Liver (tissue), 9 donors: ENCODE results near the gene MFRP. TPM values are rescaled to one million over a fixed set of nuclear protein-coding genes. Genes with fewer than 3 reads are reported as not detected.

Source experiments
- DNase-seq: peaks from one replicate; pipeline ENCODE4 v3.0.0-alpha.2; 2017; ENCODE audit warnings: low spot score
- H3K27ac ChIP-seq, 2 donors: one replicate each; pipeline ENCODE4 v1.7.0; 2013; ENCODE audit warnings: inconsistent platforms in 2 of 2, low read length in 2 of 2, control low read depth in 1 of 2, low read depth in 1 of 2, mild to moderate bottlenecking in 1 of 2
- H3K27me3 ChIP-seq, 4 donors: one replicate each; pipeline versions ENCODE4 v1.6.1 to v1.7.0; 2013; ENCODE audit warnings: low read length in 3 of 4, inconsistent platforms in 1 of 4, mild to moderate bottlenecking in 1 of 4, moderate library complexity in 1 of 4; ENCODE audit not compliant: control insufficient read depth in 4 of 4, insufficient read depth in 4 of 4
- H3K36me3 ChIP-seq, 4 donors: one replicate each; pipeline versions ENCODE4 v1.6.1 to v1.7.0; 2013; ENCODE audit warnings: low read length in 3 of 4, mild to moderate bottlenecking in 3 of 4, low read depth in 1 of 4, moderate library complexity in 1 of 4; ENCODE audit not compliant: control insufficient read depth in 4 of 4, insufficient read depth in 3 of 4
- H3K4me1 ChIP-seq, 4 donors: one replicate each; pipeline versions ENCODE4 v1.6.1 to v1.7.0; 2013; ENCODE audit warnings: low read length in 3 of 4, mild to moderate bottlenecking in 3 of 4, moderate library complexity in 1 of 4; ENCODE audit not compliant: control insufficient read depth in 4 of 4, insufficient read depth in 4 of 4
- H3K4me3 ChIP-seq, 3 donors: one replicate each; pipeline versions ENCODE4 v1.6.1 to v1.7.0; 2013; ENCODE audit warnings: low read length in 3 of 3, control low read depth in 1 of 3, low read depth in 1 of 3, mild to moderate bottlenecking in 1 of 3
- H3K9ac ChIP-seq, 2 donors: one replicate each; pipeline ENCODE4 v1.7.0; 2013; ENCODE audit warnings: low read length in 2 of 2, mild to moderate bottlenecking in 2 of 2, moderate library complexity in 2 of 2, control low read depth in 1 of 2, low read depth in 1 of 2
- H3K9me3 ChIP-seq, 4 donors: one replicate each; pipeline versions ENCODE4 v1.6.1 to v1.7.0; 2013; ENCODE audit warnings: low read length in 3 of 4; ENCODE audit not compliant: control insufficient read depth in 4 of 4
- EGR1 ChIP-seq, 2 donors: IDR thresholded peaks; 2 replicates each; pipeline ENCODE4 v1.6.1; 2016 to 2018; ENCODE audit warnings: antibody characterized with exemption in 2 of 2, low read depth in 2 of 2
- FOXA1 ChIP-seq: IDR thresholded peaks from 2 replicates; pipeline ENCODE4 v1.6.1; 2016; ENCODE audit warnings: antibody characterized with exemption
- FOXA2 ChIP-seq: IDR thresholded peaks from 2 replicates; pipeline ENCODE4 v1.6.1; 2016; ENCODE audit warnings: antibody characterized with exemption
- GABPA ChIP-seq, 2 donors: IDR thresholded peaks in 1 of 2; conservative IDR thresholded peaks in 1 of 2; 2 replicates each; pipeline ENCODE4 v1.6.1; 2016; ENCODE audit warnings: antibody characterized with exemption in 2 of 2, mild to moderate bottlenecking in 1 of 2, moderate library complexity in 1 of 2
- HNF4A ChIP-seq, 2 donors: conservative IDR thresholded peaks; 2 replicates each; pipeline ENCODE4 v1.6.1; 2016; ENCODE audit warnings: antibody characterized with exemption in 2 of 2, mild to moderate bottlenecking in 2 of 2
- HNF4G ChIP-seq: IDR thresholded peaks from 2 replicates; pipeline ENCODE4 v1.6.1; 2016; ENCODE audit warnings: antibody characterized with exemption
- JUND ChIP-seq, 2 donors: IDR thresholded peaks; 2 replicates each; pipeline ENCODE4 v1.6.1; 2016; ENCODE audit warnings: antibody characterized with exemption in 2 of 2
- NR2F2 ChIP-seq: IDR thresholded peaks from 2 replicates; pipeline ENCODE4 v1.6.1; 2016; ENCODE audit warnings: antibody characterized with exemption
- RAD21 ChIP-seq, 2 donors: IDR thresholded peaks; 2 replicates each; pipeline ENCODE4 v1.6.1; 2016; ENCODE audit warnings: antibody characterized with exemption in 2 of 2, mild to moderate bottlenecking in 2 of 2
- RXRA ChIP-seq, 2 donors: IDR thresholded peaks; 2 replicates each; pipeline ENCODE4 v1.6.1; 2017 to 2018; ENCODE audit warnings: antibody characterized with exemption in 2 of 2, mild to moderate bottlenecking in 1 of 2
- SP1 ChIP-seq: IDR thresholded peaks from 2 replicates; pipeline ENCODE4 v1.6.1; 2018; ENCODE audit warnings: antibody characterized with exemption, mild to moderate bottlenecking
- TAF1 ChIP-seq: conservative IDR thresholded peaks from 2 replicates; pipeline ENCODE4 v1.6.1; 2016; ENCODE audit warnings: antibody characterized with exemption, mild to moderate bottlenecking
- YY1 ChIP-seq: IDR thresholded peaks from 2 replicates; pipeline ENCODE4 v1.6.1; 2016; ENCODE audit warnings: antibody characterized with exemption, mild to moderate bottlenecking
- WGBS: extraction: QIAGEN DNeasy Blood & Tissue Kit; methylation state at CpG from one replicate; pipeline ENCODE4 v1.1.7; 2013; 5-methylcytosine and 5-hydroxymethylcytosine counted together
- polyA plus RNA-seq, 2 donors: library from polyadenylated mRNA; stranded (reverse) in 1 of 2; unstranded in 1 of 2; fragments of 200-250 nt in 1 of 2; fragments of >200 nt in 1 of 2; fragmentation: Nextera tagmentation in 1 of 2; extraction: Ambion mirVana in 1 of 2; gene quantifications; one replicate each; pipeline versions ENCODE4 v1.2.1 to v1.2.3, GENCODE V29; 2013 to 2015
- total RNA-seq, 2 donors: library from RNA; depleted of rRNA; stranded (reverse); fragments of >200 nt; gene quantifications; one replicate each; pipeline ENCODE4 v1.2.3, GENCODE V29; 2014
- TF ChIP-seq, protein P1 (sequence below): IDR thresholded peaks from 2 replicates; pipeline ENCODE4 v1.6.1; 2016; ENCODE audit warnings: antibody characterized with exemption
- TF ChIP-seq, protein P2 (sequence below): fragments of 150-350 bp; IDR thresholded peaks from 2 replicates; pipeline ENCODE4 v1.5.1; 2017; ENCODE audit warnings: improper control_type of control experiment, low read depth, low read length; ENCODE audit not compliant: missing input control
- TF ChIP-seq, protein P3 (sequence below): IDR thresholded peaks from 2 replicates; pipeline ENCODE4 v1.6.1; 2016; ENCODE audit warnings: antibody characterized with exemption
- TF ChIP-seq, protein P4 (sequence below): IDR thresholded peaks from 2 replicates; pipeline ENCODE4 v1.6.1; 2016; ENCODE audit warnings: antibody characterized with exemption
- donor health status: healthy.
- donor health status: healthy.
- donor health status: healthy.
- donor health status: healthy.
- donor health status: healthy.

MFRP gene
- total and polyA plus RNA-seq, 4 donors = not detected

DNA sequence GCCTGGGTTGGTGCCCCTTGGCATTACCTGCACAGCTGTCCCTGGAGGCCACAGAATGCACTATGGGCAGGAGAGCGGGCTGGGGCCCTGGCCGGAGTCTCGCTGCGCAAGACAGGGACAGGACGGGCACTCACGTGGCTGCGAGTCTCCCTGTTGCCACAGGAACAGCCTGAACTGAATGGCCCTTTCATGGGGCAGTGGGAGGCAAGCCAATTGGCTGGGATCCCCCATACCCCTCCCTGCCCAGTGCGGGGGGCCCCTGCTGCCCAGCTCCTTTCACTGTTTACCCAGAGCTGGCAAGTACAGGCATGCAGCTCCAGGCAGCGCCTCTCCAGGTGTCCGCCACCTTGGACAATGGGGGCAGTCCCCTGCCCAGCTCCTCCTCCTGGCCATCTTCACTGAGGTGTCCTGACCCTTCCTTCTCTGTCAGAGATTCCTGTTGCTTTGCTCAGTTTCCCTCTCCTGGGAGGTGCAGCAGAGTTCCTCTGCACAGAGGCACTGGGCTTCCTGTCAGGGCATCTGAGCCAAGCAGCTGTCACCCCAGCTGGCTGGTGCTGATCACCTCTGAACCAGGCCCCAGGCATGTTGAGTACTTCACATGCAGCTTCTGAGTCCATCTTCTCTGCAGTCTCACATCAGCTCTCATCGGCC lies 29.8 kb upstream of the MFRP start:
- peak overlapping the region in 1 of 2 donors; percentile 51 for H3K27ac ChIP-seq
- H3K27me3 ChIP-seq = no peaks in the 10 kb centered on the region
- WGBS = 36% methylated on average over 11 of the region's 11 CpGs
- no peaks in the 10 kb centered on the region for H3K9me3 ChIP-seq
- no peaks in the 10 kb centered on the region for H3K36me3 ChIP-seq
- H3K4me3 ChIP-seq = no peak overlapping the region
- no peak for DNase-seq
- TF ChIP-seq HNF4G = no peak
- TF ChIP-seq, protein P1, sequence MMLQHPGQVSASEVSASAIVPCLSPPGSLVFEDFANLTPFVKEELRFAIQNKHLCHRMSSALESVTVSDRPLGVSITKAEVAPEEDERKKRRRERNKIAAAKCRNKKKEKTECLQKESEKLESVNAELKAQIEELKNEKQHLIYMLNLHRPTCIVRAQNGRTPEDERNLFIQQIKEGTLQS = no peak
- peak; percentile 13 for TF ChIP-seq SP1
- no peak for TF ChIP-seq FOXA2
- peak; percentile 3 to 13 for TF ChIP-seq RXRA (IDR thresholded peaks at IDR 0.05)
- TF ChIP-seq TAF1 = no peak
- no peak overlapping the region for H3K9ac ChIP-seq
- H3K4me1 ChIP-seq = peaks cover 14 to 45% (median 28%) of the 10 kb centered on the region in 4 donors

DNA sequence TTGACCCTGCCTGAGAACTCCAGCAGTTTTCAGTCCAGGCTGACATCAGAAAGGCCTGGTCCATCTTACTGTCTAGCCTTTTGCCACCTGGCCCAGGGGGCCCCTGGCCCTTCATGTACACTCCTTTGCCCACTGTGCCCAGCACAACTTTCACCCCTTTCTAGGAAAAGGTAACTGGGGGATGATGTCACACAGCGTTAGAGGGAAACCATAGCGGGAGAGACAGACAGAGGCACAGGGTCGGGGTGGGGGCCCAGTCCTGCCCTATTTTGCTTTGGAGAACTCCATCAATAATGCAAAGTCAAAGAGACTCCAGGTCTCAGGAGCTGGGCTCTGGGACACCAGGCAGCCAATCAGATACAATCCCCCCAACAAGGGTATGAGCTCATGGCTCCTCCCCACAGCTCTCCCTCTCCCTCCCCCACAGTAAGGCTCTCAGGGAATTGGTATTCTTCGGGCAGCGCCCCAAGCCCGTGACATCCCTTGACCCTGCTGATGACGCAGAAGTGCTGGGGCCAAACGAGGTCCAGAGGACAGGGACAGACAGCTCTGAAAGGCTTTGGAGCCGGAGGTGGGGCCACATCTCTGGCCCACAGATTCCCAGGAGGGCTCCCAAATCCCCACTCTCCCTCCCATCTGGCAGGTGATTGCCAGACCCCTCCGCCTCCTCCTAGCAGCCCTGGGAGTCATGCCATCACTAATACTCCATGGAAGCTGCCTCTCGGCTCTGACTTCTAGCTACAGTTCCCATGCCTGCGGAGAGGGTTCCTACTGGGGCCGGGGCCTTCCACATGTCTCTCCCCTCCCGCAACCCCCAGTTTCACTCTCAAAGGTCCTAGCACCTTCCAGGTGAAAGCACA lies 29.1 kb upstream of the MFRP start:
- Histone ChIP-seq H3K9me3 (no peaks in the 10 kb centered on the region), H3K4me1 (peaks cover 16 to 47% (median 33%) of the 10 kb centered on the region in 4 donors), H3K9ac (no peak overlapping the region), H3K27ac (peak overlapping the region; percentile 4 to 51), H3K36me3 (no peaks in the 10 kb centered on the region), H3K4me3 (no peak overlapping the region), H3K27me3 (no peaks in the 10 kb centered on the region)
- no peak for DNase-seq
- TF ChIP-seq NR2F2 (peak; percentile 79), TAF1 (no peak), JUND (IDR thresholded peaks at IDR 0.05) (no peak), RXRA (IDR thresholded peaks at IDR 0.05) (peak; percentile 23 to 38)
- WGBS = 52% methylated on average over 14 of the region's 14 CpGs

DNA sequence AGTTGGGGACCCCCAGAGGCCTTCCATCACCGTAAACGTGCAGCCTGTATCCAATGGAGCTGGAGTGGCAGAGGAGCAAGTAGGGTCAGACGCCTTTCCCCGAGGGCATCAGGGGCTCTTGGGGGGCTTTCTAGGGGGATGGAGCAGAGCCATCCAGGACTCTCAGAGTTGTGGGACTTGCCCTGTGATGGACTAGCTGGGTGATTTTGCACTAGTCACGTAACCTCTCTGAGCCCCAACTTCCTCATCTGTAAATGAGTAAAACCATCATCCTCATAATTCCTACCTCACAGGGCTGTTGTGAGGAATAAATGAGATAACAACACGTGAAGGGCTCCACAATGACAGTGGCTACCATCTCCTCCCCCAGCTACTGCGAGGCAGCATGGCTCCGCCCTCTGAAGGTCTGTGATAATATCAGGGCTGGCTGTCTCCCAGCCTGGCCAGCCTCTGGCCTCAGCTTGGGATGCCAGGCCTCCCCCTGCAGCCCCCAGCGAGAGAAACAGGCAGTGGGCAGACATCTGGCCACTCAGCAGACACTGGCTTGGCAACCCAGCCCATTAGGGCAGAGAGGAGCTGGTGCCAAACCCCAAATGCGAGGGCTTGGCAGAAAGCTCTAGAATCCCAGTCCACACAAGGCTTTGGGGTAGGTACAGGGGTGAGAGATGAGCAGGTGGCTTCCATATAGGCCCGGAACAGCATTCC lies 28.3 kb upstream of the MFRP start:
- Histone ChIP-seq H3K4me1 (peaks cover 14 to 53% (median 37%) of the 10 kb centered on the region in 4 donors), H3K27ac (peak overlapping the region; percentile 4 to 16), H3K27me3 (no peaks in the 10 kb centered on the region), H3K4me3 (no peak overlapping the region), H3K36me3 (no peaks in the 10 kb centered on the region), H3K9me3 (no peaks in the 10 kb centered on the region), H3K9ac (no peak overlapping the region)
- WGBS = 47% methylated on average over 11 of the region's 11 CpGs
- DNase-seq = no peak
- TF ChIP-seq HNF4G = no peak
- no peak for TF ChIP-seq FOXA1
- TF ChIP-seq EGR1 (IDR thresholded peaks at IDR 0.05; ENCODE audit: low read depth in 2 of 2) = no peak
- TF ChIP-seq HNF4A (conservative IDR thresholded peaks at IDR 0.05) = no peak
- no peak for TF ChIP-seq JUND (IDR thresholded peaks at IDR 0.05)
- no peak for TF ChIP-seq NR2F2
- TF ChIP-seq, protein P2, sequence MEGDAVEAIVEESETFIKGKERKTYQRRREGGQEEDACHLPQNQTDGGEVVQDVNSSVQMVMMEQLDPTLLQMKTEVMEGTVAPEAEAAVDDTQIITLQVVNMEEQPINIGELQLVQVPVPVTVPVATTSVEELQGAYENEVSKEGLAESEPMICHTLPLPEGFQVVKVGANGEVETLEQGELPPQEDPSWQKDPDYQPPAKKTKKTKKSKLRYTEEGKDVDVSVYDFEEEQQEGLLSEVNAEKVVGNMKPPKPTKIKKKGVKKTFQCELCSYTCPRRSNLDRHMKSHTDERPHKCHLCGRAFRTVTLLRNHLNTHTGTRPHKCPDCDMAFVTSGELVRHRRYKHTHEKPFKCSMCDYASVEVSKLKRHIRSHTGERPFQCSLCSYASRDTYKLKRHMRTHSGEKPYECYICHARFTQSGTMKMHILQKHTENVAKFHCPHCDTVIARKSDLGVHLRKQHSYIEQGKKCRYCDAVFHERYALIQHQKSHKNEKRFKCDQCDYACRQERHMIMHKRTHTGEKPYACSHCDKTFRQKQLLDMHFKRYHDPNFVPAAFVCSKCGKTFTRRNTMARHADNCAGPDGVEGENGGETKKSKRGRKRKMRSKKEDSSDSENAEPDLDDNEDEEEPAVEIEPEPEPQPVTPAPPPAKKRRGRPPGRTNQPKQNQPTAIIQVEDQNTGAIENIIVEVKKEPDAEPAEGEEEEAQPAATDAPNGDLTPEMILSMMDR = no peak
- no peak for TF ChIP-seq TAF1
- TF ChIP-seq, protein P3, sequence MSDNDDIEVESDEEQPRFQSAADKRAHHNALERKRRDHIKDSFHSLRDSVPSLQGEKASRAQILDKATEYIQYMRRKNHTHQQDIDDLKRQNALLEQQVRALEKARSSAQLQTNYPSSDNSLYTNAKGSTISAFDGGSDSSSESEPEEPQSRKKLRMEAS = no peak
- TF ChIP-seq RAD21 (IDR thresholded peaks at IDR 0.05) = no peak
- no peak for TF ChIP-seq RXRA (IDR thresholded peaks at IDR 0.05)
- TF ChIP-seq YY1 = no peak
- no peak for TF ChIP-seq FOXA2
- TF ChIP-seq SP1 = no peak
- TF ChIP-seq GABPA (IDR thresholded peaks at IDR 0.05 in 1 of 2, conservative IDR thresholded peaks at IDR 0.05 in 1 of 2) = no peak
- TF ChIP-seq, protein P1 = no peak
- TF ChIP-seq, protein P4, sequence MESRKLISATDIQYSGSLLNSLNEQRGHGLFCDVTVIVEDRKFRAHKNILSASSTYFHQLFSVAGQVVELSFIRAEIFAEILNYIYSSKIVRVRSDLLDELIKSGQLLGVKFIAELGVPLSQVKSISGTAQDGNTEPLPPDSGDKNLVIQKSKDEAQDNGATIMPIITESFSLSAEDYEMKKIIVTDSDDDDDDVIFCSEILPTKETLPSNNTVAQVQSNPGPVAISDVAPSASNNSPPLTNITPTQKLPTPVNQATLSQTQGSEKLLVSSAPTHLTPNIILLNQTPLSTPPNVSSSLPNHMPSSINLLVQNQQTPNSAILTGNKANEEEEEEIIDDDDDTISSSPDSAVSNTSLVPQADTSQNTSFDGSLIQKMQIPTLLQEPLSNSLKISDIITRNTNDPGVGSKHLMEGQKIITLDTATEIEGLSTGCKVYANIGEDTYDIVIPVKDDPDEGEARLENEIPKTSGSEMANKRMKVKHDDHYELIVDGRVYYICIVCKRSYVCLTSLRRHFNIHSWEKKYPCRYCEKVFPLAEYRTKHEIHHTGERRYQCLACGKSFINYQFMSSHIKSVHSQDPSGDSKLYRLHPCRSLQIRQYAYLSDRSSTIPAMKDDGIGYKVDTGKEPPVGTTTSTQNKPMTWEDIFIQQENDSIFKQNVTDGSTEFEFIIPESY = no peak
